GM18505 (cell line): ENCODE results near the gene SPC25.
"Not testable (repeated sequence)": the region's sequence is repeated elsewhere in the genome, so short reads cannot be mapped to it uniquely, and the experiment has no call there.

ENCODE experiments used
- ATAC-seq: cut with Tn5 transposase; IDR thresholded peaks from one replicate; pipeline ENCODE4 v1.9.1; 2021; ENCODE audit not compliant: unreplicated experiment
- POLR2A ChIP-seq: IDR thresholded peaks from 4 replicates; pipeline ENCODE4 v1.6.1; 2011; ENCODE audit warnings: borderline replicate concordance; ENCODE audit not compliant: insufficient read depth, insufficient read length; ENCODE audit errors: extremely low read depth

Gene SPC25

GRCh38 chr2:168894101-168894500 is 3.9 kb upstream of the SPC25 start:
- TF ChIP-seq POLR2A: no peak
- ATAC-seq: no peak

- TF ChIP-seq POLR2A: no peak
- no peak for ATAC-seq
Observed at GRCh38 chr2:168892327-168892726, 2.1 kb upstream of the SPC25 start.

- no peak for TF ChIP-seq POLR2A
- ATAC-seq: no peak
Observed at GRCh38 chr2:168889635-168890005, 610 bp downstream of the SPC25 start.

GRCh38 chr2:168884975-168885374 is 5.3 kb downstream of the SPC25 start:
- no peak for ATAC-seq
- TF ChIP-seq POLR2A: no peak

GRCh38 chr2:168882163-168882562 is 8.1 kb downstream of the SPC25 start:
- ATAC-seq: not testable (repeated sequence)

- no peak for TF ChIP-seq POLR2A
- ATAC-seq: no peak
Observed at GRCh38 chr2:168874368-168875054, 15.7 kb downstream of the SPC25 start.

- not testable (repeated sequence) for ATAC-seq
Observed at GRCh38 chr2:168870824-168871223, 19.4 kb downstream of the SPC25 start.

- ATAC-seq: not testable (repeated sequence)
Observed at GRCh38 chr2:168870369-168870768, 19.9 kb downstream of the SPC25 start.

GRCh38 chr2:168867164-168867563 is 23.1 kb downstream of the SPC25 start:
- not testable (repeated sequence) for ATAC-seq

GRCh38 chr2:168858146-168858545 is 32.1 kb downstream of the SPC25 start:
- no peak for TF ChIP-seq POLR2A
- no peak for ATAC-seq

GRCh38 chr2:168855601-168856000 is 34.6 kb downstream of the SPC25 start:
- TF ChIP-seq POLR2A: no peak
- no peak for ATAC-seq

- no peak for ATAC-seq
- TF ChIP-seq POLR2A: no peak
Observed at GRCh38 chr2:168854651-168855050, 35.6 kb downstream of the SPC25 start.

GRCh38 chr2:168853471-168853870 is 36.8 kb downstream of the SPC25 start:
- TF ChIP-seq POLR2A: no peak
- ATAC-seq: no peak

- no peak for TF ChIP-seq POLR2A
- ATAC-seq: no peak
Observed at GRCh38 chr2:168852481-168852880, 37.7 kb downstream of the SPC25 start.

GRCh38 chr2:168851674-168852320 is 38.4 kb downstream of the SPC25 start:
- TF ChIP-seq POLR2A: no peak
- ATAC-seq: no peak
